GM21423 (cell line): ENCODE measurements around the gene RABGGTB.
"Not testable (repeated sequence)": the region's sequence is repeated elsewhere in the genome, so short reads cannot be mapped to it uniquely, and the experiment has no call there.

Source experiments
- ATAC-seq: cut with Tn5 transposase; IDR thresholded peaks from one replicate; pipeline ENCODE4 v1.9.1; 2021; ENCODE audit warnings: mild to moderate bottlenecking, moderate library complexity; ENCODE audit not compliant: unreplicated experiment

The RABGGTB gene

DNA sequence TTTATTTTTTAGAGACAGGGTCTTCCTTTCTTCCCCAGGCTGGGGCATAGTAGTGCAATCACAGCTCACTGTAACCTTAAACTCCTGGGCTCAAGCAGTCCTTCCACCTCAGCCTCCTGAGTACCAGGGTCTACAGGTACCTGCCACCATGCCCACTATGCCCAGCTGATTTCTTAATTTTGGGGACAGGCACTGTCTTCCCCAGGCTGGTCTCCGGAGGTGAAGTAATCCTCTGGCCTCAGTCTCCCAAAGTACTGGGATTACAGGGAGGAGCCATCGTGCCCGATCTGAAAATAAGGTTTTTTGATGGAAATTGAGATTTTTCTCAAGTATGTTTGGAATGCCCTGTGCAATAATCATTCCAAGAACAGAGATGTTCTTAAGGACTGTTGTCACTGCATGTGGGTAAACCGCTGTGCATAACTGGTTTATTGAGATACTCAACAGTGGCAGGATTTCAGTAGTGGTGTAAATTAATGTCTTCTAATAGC lies 9.7 kb downstream of the RABGGTB start:
- ATAC-seq: no peak

- ATAC-seq: no peak
These were observed 10.6 kb downstream of the RABGGTB start, which contains the start of gene MSH4 for GRCh38 chr1:75796376-75797272. Gene MSH4, plus strand, starts transcription at chr1:75796882. Its CDS starts 104 bp downstream, at chr1:75796986.

DNA sequence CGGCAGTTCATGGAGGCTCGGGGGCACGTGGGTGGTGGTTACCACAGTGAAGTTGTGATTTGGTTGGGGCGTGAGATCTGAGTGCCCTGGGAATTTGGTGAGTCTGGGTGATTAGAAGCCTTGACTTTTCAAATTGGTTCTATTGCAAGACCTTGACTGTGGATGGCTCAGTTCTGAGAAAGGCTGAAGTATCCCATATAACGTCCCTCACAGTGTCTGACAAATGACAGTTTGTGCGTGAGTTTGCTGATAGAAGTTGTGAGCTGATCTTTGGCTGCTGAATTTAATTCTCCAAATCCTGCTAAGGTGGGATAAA lies 11.2 kb downstream of the RABGGTB start:
- no peak for ATAC-seq

- ATAC-seq: no peak
These were observed 11.7 kb downstream of the RABGGTB start for GRCh38 chr1:75797606-75798216.

DNA sequence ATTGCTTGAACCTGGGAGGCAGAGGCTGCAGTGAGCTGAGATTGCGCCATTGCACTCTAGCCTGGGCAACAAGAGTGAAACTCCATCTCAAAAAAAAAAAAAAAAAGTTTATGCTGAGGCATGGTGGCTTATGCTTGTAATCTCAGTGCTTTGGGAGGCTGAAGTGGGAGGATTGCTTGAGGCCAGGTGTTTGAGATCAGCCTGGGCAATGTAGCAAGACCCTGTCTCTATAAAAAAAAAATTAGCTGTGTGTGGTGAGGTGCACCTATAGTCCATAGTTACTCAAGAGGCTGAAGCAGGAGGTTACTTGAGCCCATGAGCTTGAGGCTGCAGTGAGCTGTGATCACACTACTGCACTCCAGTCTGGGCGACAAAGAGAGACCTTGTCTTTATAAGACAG lies 15.4 kb downstream of the RABGGTB start:
- ATAC-seq: not testable (repeated sequence)

DNA sequence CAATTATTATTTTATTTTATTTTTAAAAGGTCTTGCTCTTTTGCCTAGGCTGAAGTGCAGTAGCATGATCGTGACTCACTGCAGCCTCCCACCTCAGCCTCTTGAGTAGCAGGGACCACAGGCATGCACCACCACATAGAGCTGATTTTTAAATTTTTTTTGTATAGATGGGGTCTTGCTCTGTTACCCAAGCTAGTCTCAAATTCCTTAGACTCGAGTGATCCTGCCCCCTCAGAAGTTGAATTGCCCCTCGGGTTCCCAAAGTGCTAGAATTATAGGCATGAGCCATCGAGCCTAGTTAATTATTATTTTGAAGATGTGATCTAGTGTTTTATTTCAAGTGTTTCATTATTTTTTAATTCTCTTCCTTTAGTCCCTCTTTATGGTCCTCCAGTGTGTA lies 22.9 kb downstream of the RABGGTB start:
- no peak for ATAC-seq

DNA sequence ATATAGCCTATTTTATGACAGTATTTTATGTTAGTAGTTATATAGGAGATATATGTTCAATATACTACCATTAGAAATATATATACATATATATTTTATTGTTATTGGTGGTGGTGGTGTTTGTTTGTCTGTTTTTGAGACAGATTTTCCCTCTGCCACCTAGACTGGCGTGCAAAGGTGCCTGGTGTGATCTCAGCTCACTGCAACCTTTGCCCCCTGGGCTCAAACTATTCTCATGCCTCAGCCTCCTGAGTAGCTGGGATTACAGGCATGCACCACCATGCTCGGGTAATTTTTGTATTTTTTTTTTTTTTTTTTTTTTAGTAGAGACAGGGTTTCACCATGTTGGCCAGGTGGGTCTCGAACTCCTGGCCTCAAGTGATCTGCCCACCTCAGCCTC lies 24.1 kb downstream of the RABGGTB start:
- ATAC-seq: not testable (repeated sequence)

DNA sequence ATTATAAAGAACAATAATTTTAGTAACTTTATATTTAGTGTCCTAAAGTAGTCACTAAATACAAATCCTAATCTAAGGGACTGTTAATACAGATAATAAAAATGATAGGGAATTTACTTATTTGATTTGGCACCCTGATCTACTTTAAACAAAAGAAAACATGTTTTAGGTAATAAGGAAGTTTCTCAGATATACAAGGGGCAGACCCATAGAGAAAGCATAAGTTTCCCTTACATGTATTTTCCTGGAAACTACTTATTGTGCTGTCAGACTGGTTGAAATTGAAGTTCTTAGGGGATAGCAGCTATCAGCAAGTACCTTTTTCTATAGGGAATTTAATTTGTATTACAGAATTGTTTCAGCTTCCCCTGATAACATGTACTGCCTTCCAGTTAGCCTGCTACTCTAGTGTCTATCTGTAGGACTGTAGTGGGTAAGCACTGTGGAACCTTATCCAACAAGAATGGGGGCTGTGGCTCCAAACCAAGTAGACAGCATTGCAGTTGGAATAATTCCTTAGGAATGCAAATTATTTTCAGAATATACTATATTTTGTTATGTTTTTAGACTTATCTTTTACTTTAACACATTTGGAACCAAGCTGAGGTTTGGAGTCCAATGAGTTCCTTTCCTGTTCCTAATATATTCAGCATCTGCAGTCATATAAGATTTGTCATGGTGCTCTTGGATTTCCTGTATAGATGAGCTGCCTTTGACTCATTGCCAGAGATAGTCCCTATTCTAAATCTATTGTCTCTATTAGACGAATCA lies 25.3 kb downstream of the RABGGTB start:
- ATAC-seq: no peak

DNA sequence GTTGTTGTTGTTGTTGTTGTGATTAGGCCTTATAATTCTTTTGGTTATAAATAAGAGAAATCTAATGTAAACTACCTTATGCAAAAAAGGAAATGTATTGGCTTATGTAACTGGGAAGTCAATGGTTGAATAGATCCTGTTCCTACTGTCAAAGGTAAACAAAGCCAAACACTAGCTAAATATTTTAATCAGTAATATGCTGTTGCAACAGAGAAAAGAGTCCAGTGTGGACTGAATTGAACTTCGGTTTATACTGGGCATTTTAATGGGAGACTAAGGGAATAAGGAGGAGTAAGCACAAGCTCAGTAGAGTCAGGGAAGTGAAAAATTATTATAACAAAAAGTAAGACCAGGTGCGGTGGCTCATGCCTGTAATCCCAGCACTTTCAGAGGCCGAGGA lies 26.0 kb downstream of the RABGGTB start:
- ATAC-seq: no peak

- ATAC-seq: not testable (repeated sequence)
These were observed 37.5 kb downstream of the RABGGTB start for GRCh38 chr1:75823596-75823995.

DNA sequence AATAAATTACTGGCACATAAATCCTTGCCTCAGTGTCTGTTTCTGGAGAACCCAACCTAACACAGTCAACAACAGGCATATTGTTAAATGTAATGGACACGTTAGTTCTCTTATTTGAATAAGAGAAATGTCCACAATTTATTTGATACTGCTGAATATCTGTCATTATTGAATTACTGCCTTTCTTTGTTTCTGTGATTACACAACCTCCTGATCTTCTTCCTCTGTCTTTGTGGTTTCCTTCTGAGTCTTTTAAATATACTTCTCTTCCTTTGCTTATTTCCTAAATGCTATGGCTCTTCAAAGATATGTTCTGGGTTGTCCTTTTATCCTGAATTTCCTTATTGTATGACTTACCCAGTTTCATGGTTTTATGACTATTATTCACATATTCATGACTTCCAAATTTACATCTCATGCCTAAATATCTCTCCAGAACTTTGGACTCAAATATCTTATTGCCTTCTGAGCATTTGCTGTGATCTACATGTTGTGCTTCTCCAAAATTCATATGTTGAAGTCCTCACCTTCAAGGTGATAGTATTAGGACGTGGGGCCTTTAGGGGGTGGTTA lies 50.6 kb downstream of the RABGGTB start:
- ATAC-seq: no peak

DNA sequence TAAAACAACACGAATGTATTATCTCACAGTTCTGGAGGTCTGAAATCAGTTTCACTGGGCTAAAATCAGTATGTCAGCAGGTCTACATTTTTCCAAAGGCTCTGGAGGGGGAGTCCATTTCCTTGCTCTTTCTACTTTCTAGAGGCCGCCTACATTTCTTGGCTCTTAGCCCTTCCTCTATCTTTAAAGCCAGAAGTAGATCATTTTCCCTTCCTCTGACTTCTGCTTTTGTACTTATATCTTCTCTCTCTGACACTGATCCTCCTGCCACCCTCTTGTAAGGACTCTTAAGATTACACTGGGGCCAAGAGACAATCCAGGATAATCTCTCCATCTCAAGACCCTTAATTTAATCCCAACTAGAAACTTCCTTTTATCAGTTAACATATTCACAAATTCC lies 52.0 kb downstream of the RABGGTB start:
- ATAC-seq: no peak

DNA sequence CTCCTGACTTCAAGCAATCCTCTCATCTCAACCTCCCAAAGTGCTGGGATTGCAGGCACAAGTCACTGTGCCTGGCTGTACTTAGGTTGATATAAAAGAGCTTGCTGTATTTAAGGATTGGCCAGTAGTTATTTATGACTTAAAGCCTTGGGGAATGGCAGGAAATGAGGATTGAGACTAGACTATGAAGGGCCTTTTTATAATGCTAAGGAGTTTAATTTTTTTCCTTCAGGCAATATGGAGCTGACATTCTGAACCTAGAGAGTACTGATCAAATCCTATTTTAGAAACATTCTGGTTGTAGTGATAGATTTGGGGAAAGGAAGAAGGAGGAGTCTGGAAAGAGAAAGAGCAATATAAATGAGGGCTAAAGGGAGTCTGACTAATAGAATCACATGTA lies 55.4 kb downstream of the RABGGTB start:
- no peak for ATAC-seq
